GM21717 (cell line): ENCODE measurements around the gene IP6K3.

Source experiments
- ATAC-seq: cut with Tn5 transposase; IDR thresholded peaks from one replicate; pipeline ENCODE4 v1.9.1; 2021; ENCODE audit warnings: mild to moderate bottlenecking, moderate library complexity; ENCODE audit not compliant: unreplicated experiment

The IP6K3 gene

DNA sequence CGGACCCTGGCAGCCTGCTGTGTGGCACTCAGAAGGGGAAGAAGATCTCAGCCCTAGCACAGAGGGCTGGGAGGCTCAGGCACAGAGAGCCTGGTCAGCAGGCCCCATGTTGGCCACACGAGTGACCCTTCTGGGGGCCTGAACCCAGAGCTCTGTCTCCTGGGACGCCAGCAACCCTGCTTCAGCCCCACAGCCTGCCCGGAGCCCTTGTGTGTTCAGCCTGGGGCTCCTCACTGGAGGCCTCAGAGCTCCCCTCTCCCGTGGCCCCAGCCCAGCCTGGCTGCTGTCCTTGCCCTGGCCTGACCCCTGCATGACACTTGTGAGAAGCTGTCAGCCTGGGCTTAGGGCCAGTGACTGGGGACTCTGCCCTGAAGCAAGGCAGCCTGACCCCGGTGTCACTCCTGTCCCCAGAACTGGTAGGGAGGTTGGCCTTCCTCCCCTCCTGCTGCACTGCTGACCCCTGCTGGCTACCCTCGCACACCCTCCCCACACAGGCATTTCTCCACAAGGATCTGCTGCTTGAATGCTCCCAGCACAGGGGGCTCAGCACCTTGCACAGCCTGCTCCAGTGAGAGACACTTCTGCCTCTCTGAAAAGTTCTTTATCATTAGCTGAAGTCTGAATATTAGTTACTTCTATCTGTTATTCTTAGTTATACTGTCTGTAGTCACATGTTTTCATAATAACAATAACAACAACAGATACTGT lies 15.4 kb upstream of the IP6K3 start:
- ATAC-seq, result no peak

DNA sequence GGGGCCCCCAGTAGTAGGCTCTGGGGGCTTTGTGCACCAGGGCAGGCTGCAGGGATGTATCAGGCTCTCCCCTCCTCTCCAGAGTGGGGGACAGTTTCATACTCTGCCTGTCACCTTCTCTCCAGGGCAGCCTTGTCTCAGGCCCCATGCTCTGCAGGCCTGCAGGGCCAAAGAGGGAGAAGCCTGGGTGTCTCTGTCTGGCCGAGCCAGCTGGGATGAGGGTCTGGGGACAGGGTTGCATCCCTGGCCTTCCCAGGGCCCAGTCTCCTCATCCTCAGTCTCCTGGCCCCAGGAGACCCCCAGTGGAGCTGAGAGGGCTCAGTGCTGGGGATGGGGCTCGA lies 14.8 kb upstream of the IP6K3 start:
- ATAC-seq, result no peak

- no peak for ATAC-seq
Observed at GRCh38 chr6:33759887-33760629, 13.4 kb upstream of the IP6K3 start.

GRCh38 chr6:33758815-33759216 lies 12.1 kb upstream of the IP6K3 start:
- no peak for ATAC-seq

GRCh38 chr6:33757906-33758305 lies 11.2 kb upstream of the IP6K3 start:
- ATAC-seq, result no peak

DNA sequence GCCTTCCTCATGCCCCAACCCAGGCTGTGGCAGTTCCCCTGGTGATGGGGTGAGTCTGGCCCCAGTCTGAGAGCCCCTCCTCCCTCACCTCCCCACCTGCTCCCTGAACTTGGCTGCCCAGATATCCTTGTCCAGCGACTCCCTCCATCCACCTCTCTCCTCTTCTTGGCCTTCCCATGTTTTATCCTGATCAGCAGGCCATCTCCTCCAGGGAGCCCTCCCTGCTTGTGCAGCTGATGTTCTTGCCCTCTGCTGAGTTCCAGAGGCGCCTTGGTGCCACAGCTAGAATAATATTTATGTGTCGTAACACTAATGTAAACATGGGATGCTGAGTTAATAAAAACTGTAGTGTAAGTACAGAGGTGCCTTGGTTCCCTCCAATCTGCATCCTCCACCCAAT lies 10.4 kb upstream of the IP6K3 start:
- ATAC-seq, result no peak

DNA sequence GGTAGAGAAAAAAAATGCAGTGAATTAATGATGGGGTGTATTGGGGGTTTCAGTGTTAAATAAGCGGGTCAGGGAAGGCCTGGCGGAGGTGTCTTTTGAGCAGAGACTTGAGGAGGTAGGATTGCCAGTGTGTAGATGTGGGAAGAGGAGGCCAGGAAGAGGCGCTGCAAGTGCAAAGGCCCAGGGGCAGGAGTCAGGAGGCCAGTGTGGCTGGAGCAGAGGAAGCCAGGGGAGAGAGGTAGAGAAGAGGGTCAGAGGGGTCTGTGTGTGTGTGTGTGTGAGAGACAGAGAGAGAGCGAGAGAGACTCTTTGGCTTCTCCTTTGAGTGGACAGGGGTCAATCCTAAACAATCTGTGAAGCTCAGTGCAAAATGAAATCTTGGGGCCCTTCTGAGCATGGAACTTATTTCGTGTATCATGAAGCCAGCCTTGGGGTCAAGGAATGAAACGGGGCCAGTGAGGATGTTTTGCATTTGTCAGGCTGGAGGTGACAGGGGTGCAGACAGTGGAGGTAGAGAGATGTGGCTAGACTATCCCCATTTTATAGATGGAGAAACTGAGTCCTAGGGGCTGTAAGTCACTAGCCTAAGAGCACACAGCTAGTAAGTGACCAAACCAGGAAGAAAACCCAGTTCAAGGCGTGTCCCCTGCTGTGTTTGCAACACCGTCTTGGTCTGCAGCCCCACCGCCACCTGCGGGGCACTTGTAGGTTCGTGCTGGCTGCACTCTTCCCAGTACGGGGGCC lies 9.7 kb upstream of the IP6K3 start:
- no peak for ATAC-seq

DNA sequence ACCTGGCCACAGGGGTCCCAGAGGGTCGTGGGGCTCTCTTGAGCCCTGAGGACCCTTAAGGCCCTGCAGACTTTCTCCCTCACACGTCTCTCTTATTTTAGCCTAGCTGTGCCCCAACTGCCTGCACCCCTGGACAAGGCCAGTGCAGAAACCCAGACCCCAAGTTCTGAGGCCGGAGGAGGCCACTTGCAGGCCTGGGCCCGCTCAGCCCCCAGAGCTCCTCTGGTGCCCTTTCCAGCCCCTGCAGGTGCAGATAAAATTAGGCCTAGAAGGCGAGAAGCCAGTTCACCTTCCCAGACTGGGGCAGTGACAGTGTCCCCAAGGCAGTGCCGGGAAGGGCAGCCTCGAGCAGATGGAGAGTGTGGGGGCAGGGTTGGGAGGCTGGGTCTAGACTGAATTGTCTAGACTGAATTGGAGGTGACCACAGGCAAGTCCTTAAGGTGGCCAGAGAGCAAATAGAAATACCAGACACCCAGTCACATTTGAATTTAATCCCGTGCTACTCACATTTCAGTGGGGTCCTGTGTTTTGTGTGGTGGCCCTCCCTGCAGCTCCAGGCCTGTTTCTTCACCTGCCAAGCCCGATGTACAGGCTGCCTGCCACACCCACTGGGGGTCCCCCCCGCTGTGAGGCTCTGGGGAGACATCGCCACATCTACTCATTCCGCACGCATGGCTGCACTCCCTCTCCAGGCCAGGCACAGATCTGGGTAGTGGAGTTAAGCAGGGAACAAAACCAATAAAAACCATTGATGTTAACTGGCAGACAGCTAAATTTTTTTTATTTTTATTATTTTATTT lies 8.6 kb upstream of the IP6K3 start:
- ATAC-seq, result no peak

GRCh38 chr6:33754222-33754621 lies 7.5 kb upstream of the IP6K3 start:
- ATAC-seq, result no peak

DNA sequence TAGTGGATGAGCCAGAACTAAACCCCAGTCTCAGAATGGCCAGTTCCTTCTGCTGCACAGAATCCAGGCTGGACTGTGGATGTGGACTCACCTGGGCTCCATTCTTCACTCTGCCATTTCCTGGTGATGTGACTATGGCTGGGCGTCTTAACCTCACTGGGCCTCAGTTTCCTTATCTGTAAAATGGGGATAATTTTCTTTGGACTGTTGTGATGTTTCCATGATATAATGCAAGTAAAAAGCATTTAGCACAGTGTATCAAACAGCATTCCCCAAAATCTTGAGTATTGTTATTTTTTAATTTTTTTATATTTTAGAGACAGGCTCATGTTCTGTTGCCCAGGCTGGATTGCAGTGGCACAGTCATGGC lies 5.9 kb upstream of the IP6K3 start:
- no peak for ATAC-seq

- no peak for ATAC-seq
Observed at GRCh38 chr6:33751771-33752645, 5.3 kb upstream of the IP6K3 start.

GRCh38 chr6:33750244-33750991 lies 3.7 kb upstream of the IP6K3 start:
- ATAC-seq, result no peak

DNA sequence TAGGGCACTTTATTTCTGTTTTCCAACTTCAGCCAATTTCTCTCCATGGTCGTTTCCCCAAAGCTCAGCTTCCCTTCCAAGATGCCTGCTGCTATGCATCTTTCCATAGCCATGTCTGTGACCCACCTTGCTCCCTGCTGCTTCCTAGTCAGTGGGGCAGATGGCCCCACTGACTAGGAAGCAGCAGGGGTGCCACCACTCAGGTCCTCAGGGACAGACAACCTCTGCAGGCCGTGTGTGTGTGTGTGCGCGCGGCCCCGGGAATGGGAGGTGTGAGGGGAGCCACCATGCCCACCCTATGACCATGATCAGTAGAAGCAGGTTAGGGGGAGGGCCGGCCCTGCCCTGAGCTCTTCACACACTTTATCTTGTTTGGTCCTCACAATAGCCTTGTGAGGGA lies 2.7 kb upstream of the IP6K3 start:
- ATAC-seq, result no peak

DNA sequence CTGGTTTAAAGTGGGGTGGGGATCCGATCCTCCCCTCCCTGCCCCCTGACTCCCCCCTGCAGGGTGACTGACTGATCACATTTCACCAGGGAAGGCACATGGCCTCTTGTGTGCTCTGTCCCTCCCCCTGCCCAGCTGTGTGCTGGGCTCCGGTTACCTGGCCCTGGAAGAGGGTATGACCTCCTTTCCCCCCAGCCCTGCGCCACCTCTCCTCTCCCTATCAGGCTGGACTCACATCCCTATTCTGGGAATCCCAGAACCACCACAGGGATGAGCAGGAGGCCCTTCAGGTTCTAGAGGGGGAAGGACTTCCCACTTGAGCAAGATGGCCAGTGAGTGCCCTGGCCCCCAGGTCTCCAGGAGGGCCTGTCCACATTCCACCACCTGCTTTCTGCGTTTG lies 2.1 kb upstream of the IP6K3 start:
- no peak for ATAC-seq

GRCh38 chr6:33747823-33748222 lies 1.1 kb upstream of the IP6K3 start:
- ATAC-seq, result no peak

- no peak for ATAC-seq
Observed at GRCh38 chr6:33746036-33746600, 587 bp downstream of the IP6K3 start.

- ATAC-seq, result no peak
Observed at GRCh38 chr6:33745548-33745947, 1.2 kb downstream of the IP6K3 start.

- no peak for ATAC-seq
Observed at GRCh38 chr6:33744895-33745546, 1.7 kb downstream of the IP6K3 start.
